H1 (cell line): ENCODE measurements around the gene GCNT1. TPM values are rescaled to one million over a fixed set of nuclear protein-coding genes. Genes with fewer than 3 reads are reported as not detected.

Experiments used
- CTBP2 ChIP-seq: IDR thresholded peaks from 2 replicates; pipeline ENCODE4 v1.7.0; 2011; ENCODE audit warnings: borderline replicate concordance, mild to moderate bottlenecking, moderate library complexity, mixed read lengths, low read length; ENCODE audit not compliant: insufficient read depth, insufficient read length
- KDM1A ChIP-seq: fragments of 200-600, 300-600 bp; sonication (generic); IDR thresholded peaks from 2 replicates; pipeline ENCODE4 v1.7.1; 2016; ENCODE audit warnings: mild to moderate bottlenecking, low read length, borderline replicate concordance
- KDM4A ChIP-seq: IDR thresholded peaks from one replicate; pipeline ENCODE4 v1.7.1; 2012; ENCODE audit warnings: low read depth, mild to moderate bottlenecking, moderate library complexity, low read length, inconsistent platforms; ENCODE audit not compliant: severe bottlenecking
- MAFK ChIP-seq: IDR thresholded peaks from 2 replicates; pipeline ENCODE4 v1.6.1; 2012; ENCODE audit warnings: low read depth, mild to moderate bottlenecking, improper control_type of control experiment, low read length
- POLR2A ChIP-seq, 2 experiments: IDR thresholded peaks; 1 replicate in 1 of 2; 2 replicates in 1 of 2; pipeline ENCODE4 v1.6.1; 2011; ENCODE audit warnings: low read depth in 2 of 2, low read length in 2 of 2, mild to moderate bottlenecking in 2 of 2; ENCODE audit errors: control extremely low read depth in 1 of 2
- SIN3A ChIP-seq, 2 experiments: IDR thresholded peaks in 1 of 2; conservative IDR thresholded peaks in 1 of 2; 2 replicates each; pipeline ENCODE4 v1.6.1; 2011 to 2012; ENCODE audit warnings: low read length in 2 of 2, improper control_type of control experiment in 1 of 2, low read depth in 1 of 2, mild to moderate bottlenecking in 1 of 2
- polyA plus RNA-seq, 7 experiments: library from polyadenylated mRNA; depleted of rRNA in 3 of 7; stranded (reverse) in 5 of 7; unstranded in 2 of 7; fragments of >200 nt in 5 of 7; fragments of 200-250 nt in 2 of 7; gene quantifications; 1 replicate in 5 of 7; 2 replicates in 1 of 7; 4 replicates in 1 of 7; pipeline versions ENCODE4 v1.2.1 to v1.2.3, GENCODE V29; 2011 to 2013; ENCODE audit warnings: missing spikeins in 2 of 7, mixed read lengths in 2 of 7
- total RNA-seq: library from RNA; stranded (reverse); fragmentation: NEBNext Ultra II Directional; extraction: Animal tissue kit (Norgen Biotek cat#: 25700); gene quantifications from 2 replicates; pipeline ENCODE4 v1.2.1, GENCODE V29; 2021

The GCNT1 gene
- total and polyA plus RNA-seq, 2 of the 8 experiments (the other 6 are each of a cell fraction or from before 2014, with no cell fraction given), result 13.0 to 16.5 TPM

DNA sequence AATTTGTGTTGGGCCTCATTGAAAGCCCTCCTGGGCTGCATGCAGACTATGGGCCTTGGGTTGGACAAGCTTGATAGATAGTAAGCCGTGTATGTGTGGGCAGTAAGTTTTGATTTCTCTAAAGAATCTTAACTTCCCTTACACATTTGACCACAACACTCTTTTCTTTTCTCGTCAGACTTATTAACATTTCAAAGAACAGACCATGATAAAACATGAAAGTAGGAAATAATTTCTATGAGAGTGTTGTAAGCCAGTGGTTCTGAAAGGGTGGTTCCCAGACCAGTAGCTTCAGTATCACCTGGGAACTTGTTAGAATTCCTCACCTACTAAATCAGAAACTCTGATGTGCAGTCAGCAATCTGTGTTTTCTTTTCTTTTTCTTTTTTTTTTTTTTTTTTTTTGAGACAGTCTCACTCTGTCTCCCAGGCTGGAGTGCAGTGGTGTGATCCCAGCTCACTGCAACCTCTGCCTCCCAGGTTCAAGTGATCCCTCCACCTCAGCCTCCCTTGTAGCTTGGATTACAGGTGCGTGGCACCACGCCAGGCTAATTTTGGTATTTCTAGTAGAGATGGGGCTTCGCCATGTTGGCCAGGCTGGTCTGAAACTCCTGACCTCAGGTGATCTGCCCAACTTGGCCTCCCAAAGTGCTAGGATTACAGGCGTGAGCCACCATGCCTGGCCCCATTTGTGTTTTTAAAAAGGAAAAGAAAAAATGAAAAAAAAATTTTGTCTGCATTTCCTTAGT is 20.0 kb upstream of the GCNT1 start (continued):
- TF ChIP-seq KDM4A, result no peak
- TF ChIP-seq SIN3A (conservative IDR thresholded peaks at IDR 0.05 in 1 of 2, IDR thresholded peaks at IDR 0.05 in 1 of 2; ENCODE audit: low read depth in 1 of 2, low read length in 2 of 2), result no peak
- TF ChIP-seq POLR2A (IDR thresholded peaks at IDR 0.05; ENCODE audit: control extremely low read depth in 1 of 2, low read depth in 2 of 2, low read length in 2 of 2), result no peak
- no peak for TF ChIP-seq MAFK
- TF ChIP-seq KDM1A, result no peak
- TF ChIP-seq CTBP2, result no peak
